IPS-NIHi11 (cell line): Measurements from ENCODE around the gene FASTKD1.

Experiments used
- DNase-seq: peaks from one replicate; pipeline ENCODE4 v3.0.0; 2012; ENCODE audit warnings: mixed read lengths, low spot score

FASTKD1 gene

GRCh38 chr2:169504651-169505050 is 69.0 kb downstream of the FASTKD1 start:
- no peak for DNase-seq

DNA sequence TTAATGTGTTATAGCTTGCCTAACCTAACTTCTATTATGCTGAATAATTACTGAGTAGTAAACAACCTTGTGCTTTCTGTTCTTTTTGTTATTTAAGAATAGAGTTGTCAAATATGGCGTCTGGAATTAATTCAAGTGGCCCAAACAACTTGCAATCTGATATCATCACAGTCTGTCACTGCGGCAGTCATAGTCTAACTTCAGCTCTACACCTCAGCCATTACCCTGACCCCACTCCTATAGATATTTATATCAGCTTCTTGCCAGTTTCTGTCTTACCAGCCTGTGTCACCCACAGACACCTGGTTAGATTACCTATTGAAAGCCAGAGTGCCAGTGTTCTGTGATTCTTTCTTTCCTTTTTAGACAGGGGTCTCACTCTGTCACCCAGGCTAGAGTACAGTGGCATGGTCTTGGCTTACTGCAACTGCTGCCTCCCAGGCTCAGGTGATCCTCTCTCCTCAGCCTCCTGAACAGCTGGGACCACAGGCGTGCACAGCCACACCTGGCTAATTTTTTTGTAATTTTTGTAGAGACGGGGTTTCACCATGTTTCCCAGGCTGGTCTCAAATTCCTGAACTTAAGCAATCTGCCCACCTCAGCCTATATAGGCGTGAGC is 78.2 kb downstream of the FASTKD1 start:
- DNase-seq, result no peak

DNA sequence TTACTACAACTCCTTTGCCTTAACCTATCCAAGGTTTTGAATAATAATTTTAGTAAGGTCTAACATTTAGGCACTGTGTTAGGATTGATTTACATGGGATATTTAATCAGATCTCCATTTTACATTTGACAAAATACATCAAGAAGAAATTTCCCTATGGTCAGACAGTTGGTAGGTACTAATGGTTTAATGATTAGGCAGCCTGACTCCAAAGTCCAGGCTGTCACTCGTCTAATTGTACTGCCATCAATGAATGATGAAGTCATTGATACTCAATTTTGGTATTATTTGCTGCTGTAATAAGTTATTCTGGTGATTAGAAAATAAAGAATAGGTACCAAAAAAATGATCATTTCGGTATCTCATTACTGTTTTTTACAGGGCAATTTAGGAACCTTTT is 80.3 kb downstream of the FASTKD1 start:
- no peak for DNase-seq

DNA sequence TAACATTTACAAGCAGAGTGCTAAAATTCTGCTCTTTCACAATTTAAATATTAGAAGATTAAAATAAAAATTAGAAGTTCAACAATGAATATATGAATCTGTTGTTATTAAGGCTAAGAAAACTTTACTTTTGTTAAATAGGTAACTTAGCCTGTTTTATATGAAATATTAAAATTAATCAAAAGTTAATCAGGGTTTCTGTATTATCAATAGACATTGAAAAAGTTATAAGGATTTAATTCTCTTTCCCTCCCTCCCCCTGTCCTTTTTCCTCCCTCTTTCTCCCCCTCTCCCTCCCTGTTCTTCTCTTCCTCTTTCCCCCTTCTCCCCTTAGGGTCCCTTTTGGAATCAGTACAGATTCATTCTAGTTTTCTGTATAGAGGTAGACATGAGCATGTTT is 82.3 kb downstream of the FASTKD1 start:
- no peak for DNase-seq

- no peak for DNase-seq
Measured at GRCh38 chr2:169490834-169491233, 82.8 kb downstream of the FASTKD1 start.

DNA sequence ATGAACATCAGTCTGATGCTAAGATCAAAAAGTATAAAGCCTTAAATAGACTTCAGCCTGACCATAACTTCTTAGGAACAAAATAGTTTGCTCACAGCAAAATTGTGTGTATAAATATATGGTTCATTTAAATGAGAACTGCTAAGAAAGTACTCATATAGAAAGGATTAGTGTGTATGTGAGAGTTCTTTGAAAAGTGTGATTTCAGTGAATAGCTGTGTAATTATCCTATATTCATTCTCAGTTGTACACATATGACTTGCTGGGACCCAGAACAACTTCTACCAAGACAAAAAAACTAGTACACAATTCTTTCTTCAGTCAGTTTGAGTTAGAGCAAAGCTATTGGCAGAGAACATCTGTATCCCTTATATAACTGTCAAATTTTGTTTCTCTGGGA is 87.2 kb downstream of the FASTKD1 start:
- no peak for DNase-seq

DNA sequence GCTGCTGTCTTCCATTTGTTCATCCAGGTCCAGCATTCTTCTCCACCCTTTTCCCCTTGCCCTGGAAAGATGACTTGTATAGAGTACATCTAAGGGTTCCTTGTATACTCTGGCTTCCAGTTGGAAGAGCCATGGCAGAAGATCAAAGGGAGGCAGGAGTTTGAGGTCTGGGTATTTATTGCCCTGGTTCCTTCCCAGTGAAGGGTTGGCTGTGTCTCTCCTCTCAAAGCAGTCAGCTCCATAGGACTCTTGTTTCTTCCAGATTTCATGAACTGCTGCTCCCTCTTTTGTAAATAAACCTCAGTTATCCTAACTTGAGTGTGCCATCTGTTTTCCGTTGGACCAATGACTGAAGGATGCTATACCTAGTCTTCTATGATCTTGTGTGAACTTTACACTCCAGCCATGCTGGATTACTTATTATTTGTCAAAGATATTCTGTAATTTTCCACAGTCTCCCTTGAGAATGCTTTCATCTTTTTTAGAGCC is 88.0 kb downstream of the FASTKD1 start:
- no peak for DNase-seq

- DNase-seq, result no peak
Measured at GRCh38 chr2:169480079-169480465, 93.6 kb downstream of the FASTKD1 start.
